IMR-90 (cell line): ENCODE data around the gene AMBRA1. TPM values are rescaled to one million over a fixed set of nuclear protein-coding genes. Genes with fewer than 3 reads are reported as not detected.

Source experiments
- ATAC-seq: fragments of 200-7000 bp; cut with Tn5 transposase; 2 replicates; pipeline ENCODE4 v1.9.1; 2020; ENCODE audit warnings: low read depth, mild to moderate bottlenecking, moderate library complexity
- BruUV-seq: library from RNA; stranded (reverse); fragments of 400-500 nt; replicated peaks from 2 replicates; lab custom pipeline; 2021; lab: Mats Ljungman, UMichigan
- CTCF ChIA-PET: fragments of 300-600 bp; formaldehyde crosslinking; extraction: SDS; loops from one replicate; lab custom pipeline; 2021; ENCODE audit warnings: antibody characterized with exemption; lab: Yijun Ruan, JAX
- POLR2A ChIA-PET: fragments of 300-600 bp; sonication (Branson Sonifier 250); formaldehyde crosslinking; loops from one replicate; lab custom pipeline; 2022; ENCODE audit warnings: antibody characterized with exemption; ENCODE audit not compliant: unreplicated experiment; lab: Charles Lee
- DNase-seq: peaks from one replicate; pipeline ENCODE4 v3.0.0; 2013
- H2AFZ ChIP-seq: replicated peaks from 2 replicates; pipeline ENCODE3; 2013; ENCODE audit warnings: low read length, mild to moderate bottlenecking; ENCODE audit not compliant: poor library complexity
- H2AK5ac ChIP-seq: 2 replicates; pipeline ENCODE4 v1.6.1; 2013; ENCODE audit warnings: low read depth, low read length, inconsistent platforms
- H2AK9ac ChIP-seq: replicated peaks from 2 replicates; pipeline ENCODE3; 2013; ENCODE audit warnings: mild to moderate bottlenecking, low read depth, low read length, moderate library complexity; ENCODE audit not compliant: poor library complexity
- H2BK120ac ChIP-seq: 2 replicates; pipeline ENCODE4 v1.6.1; 2013; ENCODE audit warnings: low read depth, low read length, inconsistent platforms
- H2BK15ac ChIP-seq: 3 replicates; pipeline ENCODE4 v1.6.1; 2013; ENCODE audit warnings: low read depth, low read length, inconsistent platforms
- H2BK20ac ChIP-seq: 2 replicates; pipeline ENCODE4 v1.6.1; 2013; ENCODE audit warnings: low read depth, mild to moderate bottlenecking, inconsistent platforms, low read length, moderate library complexity
- H2BK5ac ChIP-seq: 2 replicates; pipeline ENCODE4 v1.6.1; 2013; ENCODE audit warnings: mild to moderate bottlenecking, low read depth, low read length, inconsistent platforms; ENCODE audit not compliant: poor library complexity, severe bottlenecking
- H3K14ac ChIP-seq: replicated peaks from 2 replicates; pipeline ENCODE4 v1.6.1; 2013; ENCODE audit warnings: low read depth, low read length, inconsistent platforms
- H3K18ac ChIP-seq: 2 replicates; pipeline ENCODE4 v1.6.1; 2013; ENCODE audit warnings: low read depth, low read length, control low read depth
- H3K23ac ChIP-seq: 2 replicates; pipeline ENCODE4 v1.6.1; 2013; ENCODE audit warnings: low read depth, low read length, inconsistent platforms
- H3K27ac ChIP-seq: 2 replicates; pipeline ENCODE4 v1.5.1; 2013; ENCODE audit warnings: mild to moderate bottlenecking, control low read depth, low read length; ENCODE audit not compliant: insufficient read depth
- H3K27me3 ChIP-seq: 2 replicates; pipeline ENCODE4 v1.6.1; 2013; ENCODE audit warnings: low read length; ENCODE audit not compliant: control insufficient read depth, insufficient read depth
- H3K36me3 ChIP-seq: 2 replicates; pipeline ENCODE4 v1.6.1; 2013; ENCODE audit warnings: low read length, mixed read lengths; ENCODE audit not compliant: control insufficient read depth, insufficient read depth
- H3K4ac ChIP-seq: 2 replicates; pipeline ENCODE4 v1.6.1; 2013; ENCODE audit warnings: low read depth, low read length, inconsistent platforms
- H3K4me1 ChIP-seq: 2 replicates; pipeline ENCODE4 v1.6.1; 2013; ENCODE audit warnings: low read length, mixed read lengths; ENCODE audit not compliant: control insufficient read depth, insufficient read depth
- H3K4me2 ChIP-seq: 2 replicates; pipeline ENCODE4 v1.6.1; 2013; ENCODE audit warnings: low read depth, mild to moderate bottlenecking, control low read depth, low read length, moderate library complexity
- H3K4me3 ChIP-seq: 2 replicates; pipeline ENCODE4 v1.5.1; 2013; ENCODE audit warnings: low read depth, mild to moderate bottlenecking, control low read depth, low read length, moderate library complexity; ENCODE audit not compliant: insufficient read depth
- H3K56ac ChIP-seq: 2 replicates; pipeline ENCODE4 v1.6.1; 2013; ENCODE audit warnings: low read length, inconsistent platforms; ENCODE audit not compliant: insufficient read depth; ENCODE audit errors: extremely low read depth
- H3K79me1 ChIP-seq, 2 experiments: 2 replicates each; pipeline ENCODE4 v1.6.1; 2013; ENCODE audit warnings: low read length in 2 of 2, inconsistent platforms in 1 of 2, low read depth in 1 of 2
- H3K9ac ChIP-seq: 2 replicates; pipeline ENCODE4 v1.6.1; 2013; ENCODE audit warnings: low read depth, low read length, control low read depth
- H3K9me1 ChIP-seq: 2 replicates; pipeline ENCODE4 v1.6.1; 2013; ENCODE audit warnings: low read length, inconsistent platforms; ENCODE audit not compliant: insufficient read depth
- H3K9me3 ChIP-seq: 2 replicates; pipeline ENCODE4 v1.6.1; 2013; ENCODE audit warnings: low read length; ENCODE audit not compliant: control insufficient read depth, insufficient read depth
- H4K20me1 ChIP-seq: 2 replicates; pipeline ENCODE4 v1.6.1; 2013; ENCODE audit warnings: low read length, inconsistent platforms; ENCODE audit not compliant: insufficient read depth
- H4K5ac ChIP-seq: 2 replicates; pipeline ENCODE4 v1.6.1; 2013; ENCODE audit warnings: mild to moderate bottlenecking, low read depth, low read length, control low read depth
- H4K8ac ChIP-seq, 2 experiments: 2 replicates each; pipeline ENCODE4 v1.6.1; 2013; ENCODE audit warnings: low read depth in 2 of 2, low read length in 2 of 2, control low read depth in 1 of 2, inconsistent platforms in 1 of 2
- H4K91ac ChIP-seq: 2 replicates; pipeline ENCODE4 v1.6.1; 2013; ENCODE audit warnings: low read depth, low read length, inconsistent platforms; ENCODE audit not compliant: insufficient read depth
- CTCF ChIP-seq: conservative IDR thresholded peaks from 2 replicates; pipeline ENCODE4 v1.5.1; 2012; ENCODE audit warnings: mild to moderate bottlenecking, low read depth, low read length, improper control_type of control experiment
- NFE2L2 ChIP-seq: fragments of 150-350 bp; IDR thresholded peaks from 2 replicates; pipeline ENCODE4 v1.6.1; 2016; ENCODE audit warnings: low read depth, mild to moderate bottlenecking, low read length
- RFX5 ChIP-seq: IDR thresholded peaks from 2 replicates; pipeline ENCODE4 v1.8.0; 2012; ENCODE audit warnings: low read depth, mild to moderate bottlenecking, low read length, moderate library complexity
- WGBS, 2 experiments: methylation state at CpG; one replicate each; pipeline versions ENCODE4 v1.1.5 to v1.1.7; 2013; ENCODE audit warnings: missing lambda C conversion rate in 2 of 2; ENCODE audit not compliant: insufficient read length in 1 of 2; ENCODE audit errors: extremely low coverage in 2 of 2; 5-methylcytosine and 5-hydroxymethylcytosine counted together
- dilution Hi-C: fragments of 300-500 bp; cut with HindIII; formaldehyde crosslinking; loops from one replicate; pipeline ENCODE4 v1.14.3; 2018; ENCODE audit warnings: low sequenced_read_pairs; ENCODE audit not compliant: unreplicated experiment
- in situ Hi-C: fragments of 300-500 bp; cut with MboI; formaldehyde crosslinking; loops from 3 replicates; pipeline ENCODE4 v1.14.3; 2019; ENCODE audit warnings: low sequenced_read_pairs, inconsistent platforms, mixed read lengths
- intact Hi-C: fragments of 100-400 bp; cut with micrococcal nuclease; formaldehyde crosslinking; loops from 2 replicates; pipeline ENCODE4 v1.10.0; 2022
- polyA plus RNA-seq, 3 experiments: library from polyadenylated mRNA; depleted of rRNA; stranded (reverse); fragments of >200 nt; gene quantifications; 2 replicates each; pipeline ENCODE4 v1.2.3, GENCODE V29; 2012; ENCODE audit warnings: low replicate concordance in 1 of 3
- total RNA-seq: library from RNA; depleted of rRNA; stranded (reverse); fragments of >200 nt; gene quantifications from 2 replicates; pipeline ENCODE4 v1.2.3, GENCODE V29; 2012

AMBRA1 gene
- total and polyA plus RNA-seq, 2 of the 4 experiments (the other 2 are of a cell fraction): 9.4 to 18.3 TPM

- no peak for DNase-seq
- Histone ChIP-seq H2BK20ac (no peak overlapping the region), H2AK5ac (no peak overlapping the region), H3K9ac (no peak overlapping the region), H3K9me1 (no peaks in the 10 kb centered on the region), H3K4me2 (no peak overlapping the region), H3K79me1 (peaks cover 22 to 42% of the 10 kb centered on the region in 2 experiments), H3K56ac (no peak overlapping the region), H2BK120ac (no peak overlapping the region), H2AK9ac (no peak overlapping the region), H2BK5ac (no peak overlapping the region), H2BK15ac (no peak overlapping the region), H3K4ac (no peak overlapping the region), H4K5ac (no peak overlapping the region), H3K4me3 (no peak overlapping the region), H3K4me1 (peaks cover 3% of the 10 kb centered on the region), H2AFZ (no peak overlapping the region), H4K20me1 (no peaks in the 10 kb centered on the region), H3K9me3 (peaks cover under 1% of the 10 kb centered on the region; the same call in 1 of the 2 replicates), H4K91ac (no peak overlapping the region), H3K23ac (no peak overlapping the region), H4K8ac (no peak overlapping the region), H3K27me3 (no peaks in the 10 kb centered on the region), H3K14ac (no peak overlapping the region), H3K18ac (no peak overlapping the region), H3K36me3 (peaks cover 7% of the 10 kb centered on the region), H3K27ac (no peak overlapping the region)
- no TSS peak for BruUV-seq
- ATAC-seq: no peak
- ChIA-PET CTCF (no interaction called here), POLR2A (no interaction called here)
- WGBS, 2 experiments: 100% methylated on average over 1 of the region's 5 CpGs; no CpG with 5 or more reads in 1 of the 2 experiments
- TF ChIP-seq CTCF: no peak
- no peak for TF ChIP-seq RFX5
- TF ChIP-seq NFE2L2: no peak
- intact Hi-C loops: no loop called here
- dilution Hi-C loops: no loop called here
- in situ Hi-C loops: no loop called here
These were observed 43.7 kb upstream of the AMBRA1 start for GRCh38 chr11:46637546-46637945.
